Measurements from ENCODE around the gene ACAD10.

ACAD10 gene

GRCh38 chr12:111776836-111777344, 91.0 kb downstream of the ACAD10 start:
- Histone ChIP-seq H2BK120ac (ENCODE audit: low read depth, low read length) (no peak overlapping the region), H3K79me2 (ENCODE audit: control insufficient read depth, insufficient read depth, low read length) (peaks cover 2% of the 10 kb centered on the region), H3K4me2 (ENCODE audit: low read length) (no peak overlapping the region), H3K9ac (ENCODE audit: low read length) (no peak overlapping the region), H3K36me3 (ENCODE audit: control insufficient read depth, insufficient read depth, low read length) (no peaks in the 10 kb centered on the region), H3K4ac (ENCODE audit: low read depth, low read length) (no peak overlapping the region), H4K8ac (ENCODE audit: low read depth, low read length) (no peak overlapping the region), H4K5ac (ENCODE audit: low read length) (no peak overlapping the region), H3K4me3 (ENCODE audit: low read length) (no peak overlapping the region), H3K56ac (ENCODE audit: low read length) (peak overlapping the region; percentile 44), H2AK5ac (ENCODE audit: low read length) (peak overlapping the region; percentile 83), H3K79me1 (ENCODE audit: low read length) (peaks cover 15% of the 10 kb centered on the region), H3K18ac (ENCODE audit: low read length) (no peak overlapping the region), H3K4me1 (ENCODE audit: control insufficient read depth, low read depth, low read length) (peaks cover 19% of the 10 kb centered on the region), H3K27me3 (ENCODE audit: insufficient read depth, low read length, poor library complexity) (no peaks in the 10 kb centered on the region), H2BK15ac (replicated peaks; ENCODE audit: low read depth) (no peak overlapping the region), H3K23ac (ENCODE audit: low read length) (no peak overlapping the region), H3K27ac (ENCODE audit: low read depth, low read length) (no peak overlapping the region), H2BK5ac (ENCODE audit: low read length) (peak overlapping the region; percentile 62)
- no CpG with 5 or more reads among the region's 3 CpGs for WGBS (ENCODE audit: extremely low coverage, insufficient coverage, low lambda C conversion rate)
- DNase-seq = no peak

DNA sequence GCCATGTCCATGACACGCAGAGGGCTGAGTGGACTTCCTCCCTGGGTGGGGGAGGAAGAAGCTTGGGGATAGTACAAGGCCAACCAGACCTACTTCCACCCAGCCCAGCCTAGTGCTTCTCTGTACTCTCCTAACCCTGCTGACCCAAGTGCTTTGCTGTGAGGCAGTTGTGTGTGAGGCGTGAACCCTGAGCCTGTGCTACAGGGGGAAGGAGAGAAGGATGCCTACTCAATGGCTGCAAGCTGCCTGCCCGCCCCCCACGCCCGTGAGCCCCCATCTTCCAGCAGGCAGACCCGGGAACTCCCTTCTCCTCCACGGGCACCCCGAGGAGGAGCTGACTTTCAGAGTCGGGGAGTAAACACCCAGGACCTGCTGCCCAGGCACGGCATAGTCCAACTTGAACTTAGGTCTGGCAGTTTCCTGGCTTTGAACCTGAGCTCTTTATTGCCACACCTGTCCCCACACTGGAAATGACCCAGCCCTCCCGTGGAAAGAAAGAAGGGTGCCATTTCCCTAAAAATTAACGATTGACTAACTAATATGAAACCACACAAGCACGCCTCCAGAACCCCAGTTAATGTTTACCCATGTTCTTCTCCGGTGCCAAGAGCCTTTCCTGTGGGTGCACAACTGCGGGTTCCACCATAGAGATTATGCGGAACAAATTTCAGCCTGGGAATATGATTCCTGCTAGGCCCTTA, 91.6 kb downstream of the ACAD10 start:
- no peak overlapping the region for H3K4ac ChIP-seq (ENCODE audit: low read depth, low read length)
- no peak overlapping the region for H4K5ac ChIP-seq (ENCODE audit: low read length)
- no peaks in the 10 kb centered on the region for H3K36me3 ChIP-seq (ENCODE audit: control insufficient read depth, insufficient read depth, low read length)

DNA sequence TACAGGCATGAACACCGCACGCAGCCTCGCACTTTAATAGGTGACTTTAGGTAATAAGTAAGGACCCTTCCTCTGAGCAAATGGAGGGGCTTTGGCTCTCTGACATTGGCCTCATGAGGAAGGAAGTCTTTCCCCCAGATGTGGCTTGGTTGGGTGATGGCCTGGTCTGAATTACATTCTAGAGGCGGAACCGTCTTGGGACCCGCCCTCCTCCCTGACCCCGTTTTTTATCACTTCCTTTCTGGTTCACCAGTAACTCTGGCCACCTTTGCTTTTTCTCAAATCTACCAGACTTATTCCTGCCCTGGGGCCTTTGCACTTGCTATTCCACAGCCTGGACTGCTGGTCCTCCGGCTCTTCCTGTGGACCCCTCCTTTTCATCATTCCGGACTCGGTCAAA, 94.3 kb downstream of the ACAD10 start:
- Histone ChIP-seq H2AK5ac (ENCODE audit: low read length) (no peak overlapping the region), H3K36me3 (ENCODE audit: control insufficient read depth, insufficient read depth, low read length) (peaks cover 7% of the 10 kb centered on the region), H2BK15ac (replicated peaks; ENCODE audit: low read depth) (no peak overlapping the region), H3K79me1 (ENCODE audit: low read length) (peaks cover 14% of the 10 kb centered on the region), H3K56ac (ENCODE audit: low read length) (no peak overlapping the region), H3K4me3 (ENCODE audit: low read length) (no peak overlapping the region), H3K4me2 (ENCODE audit: low read length) (no peak overlapping the region), H2BK5ac (ENCODE audit: low read length) (no peak overlapping the region), H3K18ac (ENCODE audit: low read length) (no peak overlapping the region), H4K8ac (ENCODE audit: low read depth, low read length) (no peak overlapping the region), H3K23ac (ENCODE audit: low read length) (no peak overlapping the region), H3K4me1 (ENCODE audit: control insufficient read depth, low read depth, low read length) (peaks cover 8% of the 10 kb centered on the region), H3K27me3 (ENCODE audit: insufficient read depth, low read length, poor library complexity) (no peaks in the 10 kb centered on the region), H4K5ac (ENCODE audit: low read length) (no peak overlapping the region), H3K27ac (ENCODE audit: low read depth, low read length) (no peak overlapping the region), H3K79me2 (ENCODE audit: control insufficient read depth, insufficient read depth, low read length) (peaks cover 2% of the 10 kb centered on the region), H3K9ac (ENCODE audit: low read length) (no peak overlapping the region), H3K4ac (ENCODE audit: low read depth, low read length) (no peak overlapping the region), H2BK120ac (ENCODE audit: low read depth, low read length) (no peak overlapping the region)
- no peak for DNase-seq
- WGBS (ENCODE audit: extremely low coverage, insufficient coverage, low lambda C conversion rate) = no CpG with 5 or more reads among the region's 10 CpGs

More for the DNA sequence above, 91.6 kb downstream of the ACAD10 start:
- H4K8ac ChIP-seq (ENCODE audit: low read depth, low read length) = no peak overlapping the region
- peak overlapping the region; percentile 62 for H2BK5ac ChIP-seq (ENCODE audit: low read length)
- peak overlapping the region; percentile 83 for H2AK5ac ChIP-seq (ENCODE audit: low read length)
- no peak overlapping the region for H2BK120ac ChIP-seq (ENCODE audit: low read depth, low read length)
- H3K79me1 ChIP-seq (ENCODE audit: low read length) = peaks cover 15% of the 10 kb centered on the region
- peaks cover 19% of the 10 kb centered on the region for H3K4me1 ChIP-seq (ENCODE audit: control insufficient read depth, low read depth, low read length)
- no peak for DNase-seq
- no peak overlapping the region for H3K23ac ChIP-seq (ENCODE audit: low read length)
- H3K18ac ChIP-seq (ENCODE audit: low read length) = no peak overlapping the region
- H3K27me3 ChIP-seq (ENCODE audit: insufficient read depth, low read length, poor library complexity) = no peaks in the 10 kb centered on the region
- H2BK15ac ChIP-seq (replicated peaks; ENCODE audit: low read depth) = no peak overlapping the region
- no CpG with 5 or more reads among the region's 16 CpGs for WGBS (ENCODE audit: extremely low coverage, insufficient coverage, low lambda C conversion rate)
- H3K4me2 ChIP-seq (ENCODE audit: low read length) = no peak overlapping the region
- H3K79me2 ChIP-seq (ENCODE audit: control insufficient read depth, insufficient read depth, low read length) = peaks cover 2% of the 10 kb centered on the region
- peak overlapping the region; percentile 44 for H3K56ac ChIP-seq (ENCODE audit: low read length)
- no peak overlapping the region for H3K27ac ChIP-seq (ENCODE audit: low read depth, low read length)
- no peak overlapping the region for H3K9ac ChIP-seq (ENCODE audit: low read length)
- no peak overlapping the region for H3K4me3 ChIP-seq (ENCODE audit: low read length)

GRCh38 chr12:111780615-111781014, 94.8 kb downstream of the ACAD10 start:
- H3K4ac ChIP-seq (ENCODE audit: low read depth, low read length) = no peak overlapping the region
- H2BK15ac ChIP-seq (replicated peaks; ENCODE audit: low read depth) = no peak overlapping the region
- peaks cover 2% of the 10 kb centered on the region for H3K79me2 ChIP-seq (ENCODE audit: control insufficient read depth, insufficient read depth, low read length)
- DNase-seq = no peak
- peaks cover 14% of the 10 kb centered on the region for H3K79me1 ChIP-seq (ENCODE audit: low read length)
- no peak overlapping the region for H3K23ac ChIP-seq (ENCODE audit: low read length)
- H3K4me2 ChIP-seq (ENCODE audit: low read length) = no peak overlapping the region
- H3K18ac ChIP-seq (ENCODE audit: low read length) = no peak overlapping the region
- no peak overlapping the region for H2AK5ac ChIP-seq (ENCODE audit: low read length)
- no peak overlapping the region for H4K5ac ChIP-seq (ENCODE audit: low read length)
- H3K4me1 ChIP-seq (ENCODE audit: control insufficient read depth, low read depth, low read length) = peaks cover 7% of the 10 kb centered on the region
- H3K4me3 ChIP-seq (ENCODE audit: low read length) = no peak overlapping the region
- H3K27ac ChIP-seq (ENCODE audit: low read depth, low read length) = no peak overlapping the region
- H4K8ac ChIP-seq (ENCODE audit: low read depth, low read length) = no peak overlapping the region
- no CpG with 5 or more reads among the region's 5 CpGs for WGBS (ENCODE audit: extremely low coverage, insufficient coverage, low lambda C conversion rate)
- no peak overlapping the region for H3K56ac ChIP-seq (ENCODE audit: low read length)
- H2BK5ac ChIP-seq (ENCODE audit: low read length) = no peak overlapping the region
- H3K9ac ChIP-seq (ENCODE audit: low read length) = no peak overlapping the region
- no peak overlapping the region for H2BK120ac ChIP-seq (ENCODE audit: low read depth, low read length)
- H3K27me3 ChIP-seq (ENCODE audit: insufficient read depth, low read length, poor library complexity) = no peaks in the 10 kb centered on the region
- H3K36me3 ChIP-seq (ENCODE audit: control insufficient read depth, insufficient read depth, low read length) = peaks cover 7% of the 10 kb centered on the region

DNA sequence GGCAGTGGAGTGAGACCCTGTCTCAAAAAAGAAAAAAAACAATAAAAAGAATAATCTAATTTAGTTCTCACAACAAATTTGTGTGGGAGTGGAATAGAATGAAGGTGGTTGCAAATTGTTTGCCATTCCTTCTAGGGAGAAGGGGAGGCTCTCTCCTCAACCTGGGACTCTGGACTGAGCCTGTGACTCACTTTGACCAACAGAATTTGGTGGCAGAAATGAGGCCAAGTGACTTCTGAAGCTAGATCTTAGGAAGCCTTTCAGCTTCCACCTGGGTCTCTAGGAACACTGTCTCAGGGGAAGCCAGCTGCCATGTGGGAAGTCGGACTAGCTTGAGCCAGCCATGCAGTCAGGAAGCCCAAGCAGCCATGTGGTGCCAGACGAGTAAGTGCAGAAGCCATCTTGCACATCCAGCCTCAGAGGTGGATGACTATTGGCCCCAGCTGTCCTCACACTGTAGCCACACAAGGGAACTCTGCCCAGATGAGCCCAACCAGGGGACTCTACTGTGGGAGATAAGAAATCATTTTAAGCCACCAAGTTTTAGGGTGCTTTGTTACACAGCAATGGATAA, 95.3 kb downstream of the ACAD10 start:
- no peak overlapping the region for H4K8ac ChIP-seq (ENCODE audit: low read depth, low read length)
- no peak overlapping the region for H3K56ac ChIP-seq (ENCODE audit: low read length)
- no peak overlapping the region for H3K23ac ChIP-seq (ENCODE audit: low read length)
- H3K79me1 ChIP-seq (ENCODE audit: low read length) = peaks cover 14% of the 10 kb centered on the region
- no peaks in the 10 kb centered on the region for H3K27me3 ChIP-seq (ENCODE audit: insufficient read depth, low read length, poor library complexity)
- H2BK15ac ChIP-seq (replicated peaks; ENCODE audit: low read depth) = no peak overlapping the region
- no peak overlapping the region for H2BK120ac ChIP-seq (ENCODE audit: low read depth, low read length)
- no peak overlapping the region for H3K4me3 ChIP-seq (ENCODE audit: low read length)
- no peak overlapping the region for H3K4me2 ChIP-seq (ENCODE audit: low read length)
- no peak overlapping the region for H3K18ac ChIP-seq (ENCODE audit: low read length)
- H3K79me2 ChIP-seq (ENCODE audit: control insufficient read depth, insufficient read depth, low read length) = peaks cover 2% of the 10 kb centered on the region
- no peak overlapping the region for H3K9ac ChIP-seq (ENCODE audit: low read length)
- no peak for DNase-seq
- no CpG with 5 or more reads among the region's 2 CpGs for WGBS (ENCODE audit: extremely low coverage, insufficient coverage, low lambda C conversion rate)
- no peak overlapping the region for H2BK5ac ChIP-seq (ENCODE audit: low read length)
- peaks cover 5% of the 10 kb centered on the region for H3K4me1 ChIP-seq (ENCODE audit: control insufficient read depth, low read depth, low read length)
- H3K36me3 ChIP-seq (ENCODE audit: control insufficient read depth, insufficient read depth, low read length) = peaks cover 7% of the 10 kb centered on the region
- H4K5ac ChIP-seq (ENCODE audit: low read length) = no peak overlapping the region
- no peak overlapping the region for H3K4ac ChIP-seq (ENCODE audit: low read depth, low read length)
- no peak overlapping the region for H3K27ac ChIP-seq (ENCODE audit: low read depth, low read length)
- H2AK5ac ChIP-seq (ENCODE audit: low read length) = no peak overlapping the region

All from mesendoderm (in vitro differentiated cells).